Breast epithelium (tissue), 3 donors: ENCODE results near the gene USP12.

Experiments used
- POLR2A ChIP-seq: fragments of 450-650 bp; IDR thresholded peaks from one replicate; pipeline ENCODE4 v1.6.1; 2016; ENCODE audit warnings: antibody characterized with exemption, mild to moderate bottlenecking, moderate library complexity
- TF ChIP-seq, protein P1 (sequence below), 3 donors: fragments of 450-650 bp; IDR thresholded peaks; one replicate each; pipeline ENCODE4 v1.5.1; 2016 to 2017; ENCODE audit warnings: antibody characterized with exemption in 3 of 3, mild to moderate bottlenecking in 3 of 3, moderate library complexity in 3 of 3

DNA sequence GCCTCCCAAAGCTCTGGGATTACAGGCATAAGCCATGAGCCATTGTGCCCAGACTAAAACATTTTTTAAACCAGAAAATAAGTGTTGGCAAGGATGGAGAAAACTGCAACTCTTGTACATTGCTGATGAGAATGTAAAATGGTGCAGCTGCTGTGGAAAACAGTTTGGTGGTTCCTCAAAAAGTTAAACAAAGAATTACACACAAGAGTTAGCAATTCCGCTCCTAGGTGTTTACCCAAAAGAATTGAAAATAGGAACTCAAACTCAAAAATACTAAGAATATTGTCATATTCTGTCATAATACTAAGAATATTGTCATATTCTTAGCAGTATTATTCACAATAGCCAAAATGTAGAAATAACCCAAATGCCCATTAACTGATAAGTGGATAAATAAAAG lies 39.7 kb upstream of the USP12 start:
- TF ChIP-seq, protein P1, sequence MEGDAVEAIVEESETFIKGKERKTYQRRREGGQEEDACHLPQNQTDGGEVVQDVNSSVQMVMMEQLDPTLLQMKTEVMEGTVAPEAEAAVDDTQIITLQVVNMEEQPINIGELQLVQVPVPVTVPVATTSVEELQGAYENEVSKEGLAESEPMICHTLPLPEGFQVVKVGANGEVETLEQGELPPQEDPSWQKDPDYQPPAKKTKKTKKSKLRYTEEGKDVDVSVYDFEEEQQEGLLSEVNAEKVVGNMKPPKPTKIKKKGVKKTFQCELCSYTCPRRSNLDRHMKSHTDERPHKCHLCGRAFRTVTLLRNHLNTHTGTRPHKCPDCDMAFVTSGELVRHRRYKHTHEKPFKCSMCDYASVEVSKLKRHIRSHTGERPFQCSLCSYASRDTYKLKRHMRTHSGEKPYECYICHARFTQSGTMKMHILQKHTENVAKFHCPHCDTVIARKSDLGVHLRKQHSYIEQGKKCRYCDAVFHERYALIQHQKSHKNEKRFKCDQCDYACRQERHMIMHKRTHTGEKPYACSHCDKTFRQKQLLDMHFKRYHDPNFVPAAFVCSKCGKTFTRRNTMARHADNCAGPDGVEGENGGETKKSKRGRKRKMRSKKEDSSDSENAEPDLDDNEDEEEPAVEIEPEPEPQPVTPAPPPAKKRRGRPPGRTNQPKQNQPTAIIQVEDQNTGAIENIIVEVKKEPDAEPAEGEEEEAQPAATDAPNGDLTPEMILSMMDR (IDR thresholded peaks at IDR 0.05), result no peak
- no peak for TF ChIP-seq POLR2A
